ENCODE results near the gene YWHAG. TPM values are rescaled to one million over a fixed set of nuclear protein-coding genes. Genes with fewer than 3 reads are reported as not detected.
A peak's percentile ranks its signal among the peaks of the same experiment; 100 is the strongest.

YWHAG gene
- total and polyA plus RNA-seq, 2 of the 13 experiments (the other 11 are each of a cell fraction or from before 2014, with no cell fraction given), result 36.9 to 67.5 TPM

DNA sequence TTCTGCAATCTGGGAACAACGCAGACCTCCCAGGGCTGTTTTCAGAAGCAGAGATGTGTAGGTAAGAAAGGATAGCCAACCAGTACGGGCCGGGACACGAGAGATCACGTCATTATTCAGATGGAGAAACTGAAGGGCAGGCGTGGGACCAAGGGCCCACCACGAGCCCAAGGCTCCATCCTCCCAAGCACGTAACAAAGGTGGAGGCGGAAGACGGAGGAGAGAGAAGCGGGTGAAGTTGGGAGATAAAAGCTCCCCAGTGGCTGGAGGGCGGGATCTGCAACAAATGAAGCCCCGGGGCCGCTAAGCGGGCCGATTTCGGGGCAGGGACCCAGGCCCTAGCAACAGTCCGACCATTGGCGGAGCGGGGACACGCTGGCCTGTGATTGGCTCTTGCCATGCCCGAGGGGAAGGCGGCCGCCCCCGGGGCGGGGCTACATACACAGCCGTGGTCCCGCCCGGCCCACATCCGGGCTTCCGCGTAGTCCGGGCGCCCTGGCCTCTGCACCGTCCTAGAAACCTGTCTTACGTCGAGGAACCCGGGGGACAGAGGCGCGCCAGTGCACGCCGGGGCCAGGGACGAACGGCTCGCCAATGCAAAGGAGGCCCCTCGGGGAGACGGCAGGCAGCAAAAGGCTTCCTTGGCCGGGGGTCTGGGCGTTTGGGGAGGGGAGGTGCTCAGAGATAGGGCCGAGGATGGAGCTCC, 40.9 kb downstream of the YWHAG start (continued):
- TF ChIP-seq, protein P1, sequence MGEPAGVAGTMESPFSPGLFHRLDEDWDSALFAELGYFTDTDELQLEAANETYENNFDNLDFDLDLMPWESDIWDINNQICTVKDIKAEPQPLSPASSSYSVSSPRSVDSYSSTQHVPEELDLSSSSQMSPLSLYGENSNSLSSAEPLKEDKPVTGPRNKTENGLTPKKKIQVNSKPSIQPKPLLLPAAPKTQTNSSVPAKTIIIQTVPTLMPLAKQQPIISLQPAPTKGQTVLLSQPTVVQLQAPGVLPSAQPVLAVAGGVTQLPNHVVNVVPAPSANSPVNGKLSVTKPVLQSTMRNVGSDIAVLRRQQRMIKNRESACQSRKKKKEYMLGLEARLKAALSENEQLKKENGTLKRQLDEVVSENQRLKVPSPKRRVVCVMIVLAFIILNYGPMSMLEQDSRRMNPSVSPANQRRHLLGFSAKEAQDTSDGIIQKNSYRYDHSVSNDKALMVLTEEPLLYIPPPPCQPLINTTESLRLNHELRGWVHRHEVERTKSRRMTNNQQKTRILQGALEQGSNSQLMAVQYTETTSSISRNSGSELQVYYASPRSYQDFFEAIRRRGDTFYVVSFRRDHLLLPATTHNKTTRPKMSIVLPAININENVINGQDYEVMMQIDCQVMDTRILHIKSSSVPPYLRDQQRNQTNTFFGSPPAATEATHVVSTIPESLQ (CRISPR knock-in tag; conservative IDR thresholded peaks at IDR 0.05), result no peak
- TF ChIP-seq, protein P2, sequence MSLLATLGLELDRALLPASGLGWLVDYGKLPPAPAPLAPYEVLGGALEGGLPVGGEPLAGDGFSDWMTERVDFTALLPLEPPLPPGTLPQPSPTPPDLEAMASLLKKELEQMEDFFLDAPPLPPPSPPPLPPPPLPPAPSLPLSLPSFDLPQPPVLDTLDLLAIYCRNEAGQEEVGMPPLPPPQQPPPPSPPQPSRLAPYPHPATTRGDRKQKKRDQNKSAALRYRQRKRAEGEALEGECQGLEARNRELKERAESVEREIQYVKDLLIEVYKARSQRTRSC (CRISPR knock-in tag; IDR thresholded peaks at IDR 0.05; ENCODE audit: low read depth), result 0 out of 2 replicates have a peak, but pooled peaks have one; percentile 50
- TF ChIP-seq, protein P3, sequence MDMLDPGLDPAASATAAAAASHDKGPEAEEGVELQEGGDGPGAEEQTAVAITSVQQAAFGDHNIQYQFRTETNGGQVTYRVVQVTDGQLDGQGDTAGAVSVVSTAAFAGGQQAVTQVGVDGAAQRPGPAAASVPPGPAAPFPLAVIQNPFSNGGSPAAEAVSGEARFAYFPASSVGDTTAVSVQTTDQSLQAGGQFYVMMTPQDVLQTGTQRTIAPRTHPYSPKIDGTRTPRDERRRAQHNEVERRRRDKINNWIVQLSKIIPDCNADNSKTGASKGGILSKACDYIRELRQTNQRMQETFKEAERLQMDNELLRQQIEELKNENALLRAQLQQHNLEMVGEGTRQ (IDR thresholded peaks at IDR 0.05; ENCODE audit: low read depth, low read length), result no peak
- TF ChIP-seq, protein P3 (CRISPR knock-in tag; IDR thresholded peaks at IDR 0.05; ENCODE audit: borderline replicate concordance), result no peak
- TF ChIP-seq, protein P4, sequence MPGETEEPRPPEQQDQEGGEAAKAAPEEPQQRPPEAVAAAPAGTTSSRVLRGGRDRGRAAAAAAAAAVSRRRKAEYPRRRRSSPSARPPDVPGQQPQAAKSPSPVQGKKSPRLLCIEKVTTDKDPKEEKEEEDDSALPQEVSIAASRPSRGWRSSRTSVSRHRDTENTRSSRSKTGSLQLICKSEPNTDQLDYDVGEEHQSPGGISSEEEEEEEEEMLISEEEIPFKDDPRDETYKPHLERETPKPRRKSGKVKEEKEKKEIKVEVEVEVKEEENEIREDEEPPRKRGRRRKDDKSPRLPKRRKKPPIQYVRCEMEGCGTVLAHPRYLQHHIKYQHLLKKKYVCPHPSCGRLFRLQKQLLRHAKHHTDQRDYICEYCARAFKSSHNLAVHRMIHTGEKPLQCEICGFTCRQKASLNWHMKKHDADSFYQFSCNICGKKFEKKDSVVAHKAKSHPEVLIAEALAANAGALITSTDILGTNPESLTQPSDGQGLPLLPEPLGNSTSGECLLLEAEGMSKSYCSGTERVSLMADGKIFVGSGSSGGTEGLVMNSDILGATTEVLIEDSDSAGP (CRISPR knock-in tag; IDR thresholded peaks at IDR 0.05; ENCODE audit: borderline replicate concordance), result peak; percentile 75; the same call in 1 of the 2 replicates
- TF ChIP-seq POLR2G (IDR thresholded peaks at IDR 0.05; ENCODE audit: low read depth, low read length) (peak; percentile 79), ZNF44 (CRISPR knock-in tag; IDR thresholded peaks at IDR 0.05) (no peak), GABPB1 (CRISPR knock-in tag; IDR thresholded peaks at IDR 0.05) (peak; percentile 79; the same call in 1 of the 2 replicates), RFXAP (CRISPR knock-in tag; IDR thresholded peaks at IDR 0.05; ENCODE audit: borderline replicate concordance) (peak; percentile 100), ZNF549 (CRISPR knock-in tag; IDR thresholded peaks at IDR 0.05) (no peak), ZFP36 (IDR thresholded peaks at IDR 0.05; ENCODE audit: borderline replicate concordance, low read depth, low read length, partially characterized antibody) (no peak), FOXA3 (CRISPR knock-in tag; IDR thresholded peaks at IDR 0.05) (0 out of 2 replicates have a peak, but pooled peaks have one; percentile 14), PHF8 (CRISPR knock-in tag; IDR thresholded peaks at IDR 0.05) (peak; percentile 88), ZMAT3 (CRISPR knock-in tag; conservative IDR thresholded peaks at IDR 0.05) (0 out of 2 replicates have a peak, but pooled peaks have one; percentile 38)
- TF ChIP-seq, protein P5, sequence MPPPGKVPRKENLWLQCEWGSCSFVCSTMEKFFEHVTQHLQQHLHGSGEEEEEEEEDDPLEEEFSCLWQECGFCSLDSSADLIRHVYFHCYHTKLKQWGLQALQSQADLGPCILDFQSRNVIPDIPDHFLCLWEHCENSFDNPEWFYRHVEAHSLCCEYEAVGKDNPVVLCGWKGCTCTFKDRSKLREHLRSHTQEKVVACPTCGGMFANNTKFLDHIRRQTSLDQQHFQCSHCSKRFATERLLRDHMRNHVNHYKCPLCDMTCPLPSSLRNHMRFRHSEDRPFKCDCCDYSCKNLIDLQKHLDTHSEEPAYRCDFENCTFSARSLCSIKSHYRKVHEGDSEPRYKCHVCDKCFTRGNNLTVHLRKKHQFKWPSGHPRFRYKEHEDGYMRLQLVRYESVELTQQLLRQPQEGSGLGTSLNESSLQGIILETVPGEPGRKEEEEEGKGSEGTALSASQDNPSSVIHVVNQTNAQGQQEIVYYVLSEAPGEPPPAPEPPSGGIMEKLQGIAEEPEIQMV (CRISPR knock-in tag; IDR thresholded peaks at IDR 0.05; ENCODE audit: low read depth), result 0 out of 2 replicates have a peak, but pooled peaks have one; percentile 10
- TF ChIP-seq, protein P6, sequence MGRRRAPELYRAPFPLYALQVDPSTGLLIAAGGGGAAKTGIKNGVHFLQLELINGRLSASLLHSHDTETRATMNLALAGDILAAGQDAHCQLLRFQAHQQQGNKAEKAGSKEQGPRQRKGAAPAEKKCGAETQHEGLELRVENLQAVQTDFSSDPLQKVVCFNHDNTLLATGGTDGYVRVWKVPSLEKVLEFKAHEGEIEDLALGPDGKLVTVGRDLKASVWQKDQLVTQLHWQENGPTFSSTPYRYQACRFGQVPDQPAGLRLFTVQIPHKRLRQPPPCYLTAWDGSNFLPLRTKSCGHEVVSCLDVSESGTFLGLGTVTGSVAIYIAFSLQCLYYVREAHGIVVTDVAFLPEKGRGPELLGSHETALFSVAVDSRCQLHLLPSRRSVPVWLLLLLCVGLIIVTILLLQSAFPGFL (CRISPR knock-in tag; IDR thresholded peaks at IDR 0.05), result no peak
